GM04503 (cell line): ENCODE results near the gene NSG2.

Experiments used
- DNase-seq: peaks from one replicate; pipeline ENCODE4 v3.0.0-alpha.2; 2012; ENCODE audit warnings: low read depth

NSG2 gene

GRCh38 chr5:174045470-174046025 lies at the start of gene NSG2:
Gene NSG2, plus strand, starts transcription at chr5:174045706. Its CDS starts 1,050 bp downstream, at chr5:174046756.
- DNase-seq = peak; percentile 2

GRCh38 chr5:173997331-173997730 lies 48.2 kb upstream of the NSG2 start:
- DNase-seq = no peak

GRCh38 chr5:173998531-173998930 lies 47.0 kb upstream of the NSG2 start:
- DNase-seq = no peak

GRCh38 chr5:174000076-174000475 lies 45.4 kb upstream of the NSG2 start:
- no peak for DNase-seq

GRCh38 chr5:174003795-174004194 lies 41.7 kb upstream of the NSG2 start:
- no peak for DNase-seq

GRCh38 chr5:174008922-174009321 lies 36.6 kb upstream of the NSG2 start:
- DNase-seq = no peak

- no peak for DNase-seq
These were observed 35.1 kb upstream of the NSG2 start for GRCh38 chr5:174010365-174010764.

GRCh38 chr5:174011441-174011840 lies 34.1 kb upstream of the NSG2 start:
- DNase-seq = no peak

- peak; percentile 4 for DNase-seq
These were observed 25.2 kb upstream of the NSG2 start for GRCh38 chr5:174020069-174020927.

GRCh38 chr5:174020928-174021304 lies 24.6 kb upstream of the NSG2 start:
- no peak for DNase-seq

- no peak for DNase-seq
These were observed 23.0 kb upstream of the NSG2 start for GRCh38 chr5:174022384-174023095.

GRCh38 chr5:174030286-174030685 lies 15.2 kb upstream of the NSG2 start:
- DNase-seq = no peak

- DNase-seq = no peak
These were observed 846 bp upstream of the NSG2 start for GRCh38 chr5:174044466-174045254.

GRCh38 chr5:174046558-174046957 lies 1.1 kb downstream of the NSG2 start:
- no peak for DNase-seq

GRCh38 chr5:174047472-174048099 lies 2.1 kb downstream of the NSG2 start:
- DNase-seq = no peak

- no peak for DNase-seq
These were observed 7.1 kb downstream of the NSG2 start for GRCh38 chr5:174052636-174053035.

- DNase-seq = no peak
These were observed 8.4 kb downstream of the NSG2 start for GRCh38 chr5:174053905-174054304.

GRCh38 chr5:174056064-174056847 lies 10.8 kb downstream of the NSG2 start:
- no peak for DNase-seq

GRCh38 chr5:174057206-174057605 lies 11.7 kb downstream of the NSG2 start:
- no peak for DNase-seq

- no peak for DNase-seq
These were observed 13.1 kb downstream of the NSG2 start for GRCh38 chr5:174058433-174059122.
